ENCODE results near the gene PPP4C. TPM values are rescaled to one million over a fixed set of nuclear protein-coding genes. Genes with fewer than 3 reads are reported as not detected.

The PPP4C gene
- total RNA-seq, 1 experiment from 2014 or later = 165 TPM

DNA sequence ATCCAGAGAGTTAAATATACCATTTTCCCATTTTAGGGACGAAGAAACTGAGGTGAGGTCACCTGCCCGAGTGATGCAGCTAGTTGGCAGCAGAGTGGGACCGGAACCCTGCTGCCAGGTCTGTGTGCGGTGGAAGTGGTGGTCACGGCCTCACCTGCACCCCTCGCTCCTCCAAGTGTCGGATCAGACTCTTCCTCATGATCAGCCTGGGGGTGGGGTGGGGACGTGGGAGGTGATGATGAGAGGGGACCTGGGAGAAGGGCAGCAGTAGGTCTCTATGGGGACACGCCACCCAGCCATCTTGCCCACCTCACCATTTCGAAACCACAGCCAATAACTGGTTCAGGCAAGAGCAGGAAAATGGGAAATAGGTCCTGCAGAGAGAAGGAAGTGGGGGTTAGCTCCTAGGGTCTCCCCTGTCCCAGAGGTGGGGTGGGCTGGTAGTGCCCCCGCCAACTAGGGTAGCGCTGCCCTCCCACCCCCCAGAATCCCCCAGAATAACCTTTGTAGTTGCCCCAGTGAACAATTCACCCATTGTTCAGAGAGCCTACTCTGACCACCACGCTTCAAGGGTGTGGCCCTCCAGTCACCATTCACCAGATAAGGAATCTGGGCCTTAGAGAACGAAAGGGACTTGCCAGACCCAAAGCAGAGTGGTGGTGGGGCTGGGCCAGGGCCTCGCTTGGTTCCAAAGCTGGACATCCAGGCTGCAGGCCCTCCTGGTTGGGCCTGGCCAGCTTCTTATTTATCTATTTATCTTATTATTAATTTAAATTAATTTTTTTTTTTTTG, 32.5 kb downstream of the PPP4C start:
- RAD21 ChIA-PET (ENCODE audit: low non-redundant PET in 1 of 2, low total read pairs in 2 of 2, uncharacterized antibody in 2 of 2, unreplicated experiment in 2 of 2) = no interaction called here
- no peaks in the 10 kb centered on the region for H4K20me1 ChIP-seq (ENCODE audit: insufficient read depth)
- BruUV-seq (replicated peaks) = no TSS peak
- no peaks in the 10 kb centered on the region for H3K79me2 ChIP-seq (ENCODE audit: insufficient read depth, low read length)
- no peaks in the 10 kb centered on the region for H3K9me3 ChIP-seq (ENCODE audit: control insufficient read depth in 1 of 2, insufficient read depth in 1 of 2, low read depth in 1 of 2, low read length in 2 of 2)
- no peaks in the 10 kb centered on the region for H3K9me2 ChIP-seq (ENCODE audit: insufficient read depth)
- no peak overlapping the region for H3K4me2 ChIP-seq (ENCODE audit: low read length)
- peaks cover 20 to 37% of the 10 kb centered on the region in 2 experiments for H3K4me1 ChIP-seq (ENCODE audit: control insufficient read depth in 1 of 2, insufficient read depth in 2 of 2, low read length in 2 of 2)
- no peaks in the 10 kb centered on the region for H3K36me3 ChIP-seq (ENCODE audit: control insufficient read depth in 1 of 2, insufficient read depth in 2 of 2, low read length in 2 of 2)
- no peak overlapping the region for H3K9ac ChIP-seq (ENCODE audit: low read length)
- CTCF ChIA-PET = no interaction called here
- TF ChIP-seq, protein P1, sequence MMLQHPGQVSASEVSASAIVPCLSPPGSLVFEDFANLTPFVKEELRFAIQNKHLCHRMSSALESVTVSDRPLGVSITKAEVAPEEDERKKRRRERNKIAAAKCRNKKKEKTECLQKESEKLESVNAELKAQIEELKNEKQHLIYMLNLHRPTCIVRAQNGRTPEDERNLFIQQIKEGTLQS (IDR thresholded peaks at IDR 0.05) = no peak
- TF ChIP-seq RAD21 (IDR thresholded peaks at IDR 0.05; ENCODE audit: low read depth) = no peak
- no peak for TF ChIP-seq JUND (IDR thresholded peaks at IDR 0.05)
- TF ChIP-seq CBX3 (IDR thresholded peaks at IDR 0.05; ENCODE audit: low read depth) = no peak
- TF ChIP-seq, protein P2, sequence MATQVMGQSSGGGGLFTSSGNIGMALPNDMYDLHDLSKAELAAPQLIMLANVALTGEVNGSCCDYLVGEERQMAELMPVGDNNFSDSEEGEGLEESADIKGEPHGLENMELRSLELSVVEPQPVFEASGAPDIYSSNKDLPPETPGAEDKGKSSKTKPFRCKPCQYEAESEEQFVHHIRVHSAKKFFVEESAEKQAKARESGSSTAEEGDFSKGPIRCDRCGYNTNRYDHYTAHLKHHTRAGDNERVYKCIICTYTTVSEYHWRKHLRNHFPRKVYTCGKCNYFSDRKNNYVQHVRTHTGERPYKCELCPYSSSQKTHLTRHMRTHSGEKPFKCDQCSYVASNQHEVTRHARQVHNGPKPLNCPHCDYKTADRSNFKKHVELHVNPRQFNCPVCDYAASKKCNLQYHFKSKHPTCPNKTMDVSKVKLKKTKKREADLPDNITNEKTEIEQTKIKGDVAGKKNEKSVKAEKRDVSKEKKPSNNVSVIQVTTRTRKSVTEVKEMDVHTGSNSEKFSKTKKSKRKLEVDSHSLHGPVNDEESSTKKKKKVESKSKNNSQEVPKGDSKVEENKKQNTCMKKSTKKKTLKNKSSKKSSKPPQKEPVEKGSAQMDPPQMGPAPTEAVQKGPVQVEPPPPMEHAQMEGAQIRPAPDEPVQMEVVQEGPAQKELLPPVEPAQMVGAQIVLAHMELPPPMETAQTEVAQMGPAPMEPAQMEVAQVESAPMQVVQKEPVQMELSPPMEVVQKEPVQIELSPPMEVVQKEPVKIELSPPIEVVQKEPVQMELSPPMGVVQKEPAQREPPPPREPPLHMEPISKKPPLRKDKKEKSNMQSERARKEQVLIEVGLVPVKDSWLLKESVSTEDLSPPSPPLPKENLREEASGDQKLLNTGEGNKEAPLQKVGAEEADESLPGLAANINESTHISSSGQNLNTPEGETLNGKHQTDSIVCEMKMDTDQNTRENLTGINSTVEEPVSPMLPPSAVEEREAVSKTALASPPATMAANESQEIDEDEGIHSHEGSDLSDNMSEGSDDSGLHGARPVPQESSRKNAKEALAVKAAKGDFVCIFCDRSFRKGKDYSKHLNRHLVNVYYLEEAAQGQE (IDR thresholded peaks at IDR 0.05; ENCODE audit: low read depth) = no peak
- TF ChIP-seq CEBPB (IDR thresholded peaks at IDR 0.05; ENCODE audit: low read depth) = no peak
- TF ChIP-seq, protein P3, sequence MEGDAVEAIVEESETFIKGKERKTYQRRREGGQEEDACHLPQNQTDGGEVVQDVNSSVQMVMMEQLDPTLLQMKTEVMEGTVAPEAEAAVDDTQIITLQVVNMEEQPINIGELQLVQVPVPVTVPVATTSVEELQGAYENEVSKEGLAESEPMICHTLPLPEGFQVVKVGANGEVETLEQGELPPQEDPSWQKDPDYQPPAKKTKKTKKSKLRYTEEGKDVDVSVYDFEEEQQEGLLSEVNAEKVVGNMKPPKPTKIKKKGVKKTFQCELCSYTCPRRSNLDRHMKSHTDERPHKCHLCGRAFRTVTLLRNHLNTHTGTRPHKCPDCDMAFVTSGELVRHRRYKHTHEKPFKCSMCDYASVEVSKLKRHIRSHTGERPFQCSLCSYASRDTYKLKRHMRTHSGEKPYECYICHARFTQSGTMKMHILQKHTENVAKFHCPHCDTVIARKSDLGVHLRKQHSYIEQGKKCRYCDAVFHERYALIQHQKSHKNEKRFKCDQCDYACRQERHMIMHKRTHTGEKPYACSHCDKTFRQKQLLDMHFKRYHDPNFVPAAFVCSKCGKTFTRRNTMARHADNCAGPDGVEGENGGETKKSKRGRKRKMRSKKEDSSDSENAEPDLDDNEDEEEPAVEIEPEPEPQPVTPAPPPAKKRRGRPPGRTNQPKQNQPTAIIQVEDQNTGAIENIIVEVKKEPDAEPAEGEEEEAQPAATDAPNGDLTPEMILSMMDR (IDR thresholded peaks at IDR 0.05 in 2 of 3, conservative IDR thresholded peaks at IDR 0.05 in 1 of 3; ENCODE audit: borderline replicate concordance in 1 of 3, insufficient read depth in 1 of 3, low read depth in 2 of 3, low read length in 2 of 3) = no peak
- TF ChIP-seq ELF1 (IDR thresholded peaks at IDR 0.05; ENCODE audit: borderline replicate concordance, low read depth) = no peak
- TF ChIP-seq EGR1 (IDR thresholded peaks at IDR 0.05; ENCODE audit: low read depth) = no peak
- no peak for TF ChIP-seq FOSL1 (IDR thresholded peaks at IDR 0.05; ENCODE audit: low read depth)
- TF ChIP-seq TCF7L2 (IDR thresholded peaks at IDR 0.05; ENCODE audit: borderline replicate concordance, extremely low read depth, insufficient read depth, insufficient read length) = no peak
- TF ChIP-seq, protein P4, sequence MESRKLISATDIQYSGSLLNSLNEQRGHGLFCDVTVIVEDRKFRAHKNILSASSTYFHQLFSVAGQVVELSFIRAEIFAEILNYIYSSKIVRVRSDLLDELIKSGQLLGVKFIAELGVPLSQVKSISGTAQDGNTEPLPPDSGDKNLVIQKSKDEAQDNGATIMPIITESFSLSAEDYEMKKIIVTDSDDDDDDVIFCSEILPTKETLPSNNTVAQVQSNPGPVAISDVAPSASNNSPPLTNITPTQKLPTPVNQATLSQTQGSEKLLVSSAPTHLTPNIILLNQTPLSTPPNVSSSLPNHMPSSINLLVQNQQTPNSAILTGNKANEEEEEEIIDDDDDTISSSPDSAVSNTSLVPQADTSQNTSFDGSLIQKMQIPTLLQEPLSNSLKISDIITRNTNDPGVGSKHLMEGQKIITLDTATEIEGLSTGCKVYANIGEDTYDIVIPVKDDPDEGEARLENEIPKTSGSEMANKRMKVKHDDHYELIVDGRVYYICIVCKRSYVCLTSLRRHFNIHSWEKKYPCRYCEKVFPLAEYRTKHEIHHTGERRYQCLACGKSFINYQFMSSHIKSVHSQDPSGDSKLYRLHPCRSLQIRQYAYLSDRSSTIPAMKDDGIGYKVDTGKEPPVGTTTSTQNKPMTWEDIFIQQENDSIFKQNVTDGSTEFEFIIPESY (IDR thresholded peaks at IDR 0.05; ENCODE audit: extremely low read depth, insufficient replicate concordance, low read length) = no peak
- TF ChIP-seq POLR2A (IDR thresholded peaks at IDR 0.05; ENCODE audit: borderline replicate concordance, extremely low read depth, insufficient read depth, insufficient read length) = no peak
- TF ChIP-seq POLR2AphosphoS5 (IDR thresholded peaks at IDR 0.05; ENCODE audit: low read depth, low read length) = no peak
- intact Hi-C loops (cut with micrococcal nuclease) = no loop called here
- no peak for DNase-seq (ENCODE audit: low read depth, low spot score)
- no peak overlapping the region for H3K4me3 ChIP-seq (replicated peaks in 1 of 2; ENCODE audit: low read depth in 1 of 2, low read length in 2 of 2)
- no peak for ATAC-seq
- no peak overlapping the region for H3K27ac ChIP-seq (ENCODE audit: low read depth, low read length)
- no peaks in the 10 kb centered on the region for H3K27me3 ChIP-seq (ENCODE audit: insufficient read depth, low read length)
- POLR2A ChIA-PET = no interaction called here
- no peak overlapping the region for H2AFZ ChIP-seq (ENCODE audit: low read depth, low read length, poor library complexity, severe bottlenecking)
